GM13977 (cell line): ENCODE data around the gene MT3.

ENCODE experiments used
- DNase-seq: peaks from one replicate; pipeline ENCODE4 v3.0.0; 2012; ENCODE audit warnings: low spot score
- in situ Hi-C: fragments of 300-500 bp; cut with MboI; formaldehyde crosslinking; loops from one replicate; pipeline ENCODE4 v1.12.0; 2022; ENCODE audit warnings: low sequenced_read_pairs, low pct_unique_long_range_greater_than_20kb, mixed read lengths, inconsistent platforms; ENCODE audit not compliant: unreplicated experiment
- TF ChIP-seq, protein P1 (sequence below): IDR thresholded peaks from 2 replicates; pipeline ENCODE4 v1.5.1; 2012; ENCODE audit warnings: mild to moderate bottlenecking, control low read depth; ENCODE audit not compliant: insufficient read depth; ENCODE audit errors: extremely low read depth, missing control alignments

MT3 gene

DNA sequence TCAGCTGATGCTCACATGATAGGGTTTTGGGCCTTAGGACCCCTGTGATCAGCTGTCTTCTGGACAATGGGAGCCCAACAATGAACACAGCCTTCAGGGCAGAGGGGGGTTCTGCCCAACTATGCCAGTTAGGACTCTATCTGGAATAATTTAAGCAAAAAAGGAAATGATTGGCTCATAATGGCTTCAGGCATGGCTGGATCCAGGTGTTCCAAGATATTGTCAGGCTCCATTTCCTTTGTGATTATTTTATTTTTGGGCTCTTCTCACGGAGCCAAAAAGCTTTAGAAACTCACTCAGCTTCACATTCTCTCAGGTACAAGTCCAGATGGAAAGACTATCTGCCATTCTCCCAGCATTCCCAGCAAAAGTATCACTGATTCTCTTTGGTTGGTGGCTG is 16.1 kb downstream of the MT3 start:
- TF ChIP-seq, protein P1, sequence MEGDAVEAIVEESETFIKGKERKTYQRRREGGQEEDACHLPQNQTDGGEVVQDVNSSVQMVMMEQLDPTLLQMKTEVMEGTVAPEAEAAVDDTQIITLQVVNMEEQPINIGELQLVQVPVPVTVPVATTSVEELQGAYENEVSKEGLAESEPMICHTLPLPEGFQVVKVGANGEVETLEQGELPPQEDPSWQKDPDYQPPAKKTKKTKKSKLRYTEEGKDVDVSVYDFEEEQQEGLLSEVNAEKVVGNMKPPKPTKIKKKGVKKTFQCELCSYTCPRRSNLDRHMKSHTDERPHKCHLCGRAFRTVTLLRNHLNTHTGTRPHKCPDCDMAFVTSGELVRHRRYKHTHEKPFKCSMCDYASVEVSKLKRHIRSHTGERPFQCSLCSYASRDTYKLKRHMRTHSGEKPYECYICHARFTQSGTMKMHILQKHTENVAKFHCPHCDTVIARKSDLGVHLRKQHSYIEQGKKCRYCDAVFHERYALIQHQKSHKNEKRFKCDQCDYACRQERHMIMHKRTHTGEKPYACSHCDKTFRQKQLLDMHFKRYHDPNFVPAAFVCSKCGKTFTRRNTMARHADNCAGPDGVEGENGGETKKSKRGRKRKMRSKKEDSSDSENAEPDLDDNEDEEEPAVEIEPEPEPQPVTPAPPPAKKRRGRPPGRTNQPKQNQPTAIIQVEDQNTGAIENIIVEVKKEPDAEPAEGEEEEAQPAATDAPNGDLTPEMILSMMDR: no peak
- in situ Hi-C loops: no loop called here

DNA sequence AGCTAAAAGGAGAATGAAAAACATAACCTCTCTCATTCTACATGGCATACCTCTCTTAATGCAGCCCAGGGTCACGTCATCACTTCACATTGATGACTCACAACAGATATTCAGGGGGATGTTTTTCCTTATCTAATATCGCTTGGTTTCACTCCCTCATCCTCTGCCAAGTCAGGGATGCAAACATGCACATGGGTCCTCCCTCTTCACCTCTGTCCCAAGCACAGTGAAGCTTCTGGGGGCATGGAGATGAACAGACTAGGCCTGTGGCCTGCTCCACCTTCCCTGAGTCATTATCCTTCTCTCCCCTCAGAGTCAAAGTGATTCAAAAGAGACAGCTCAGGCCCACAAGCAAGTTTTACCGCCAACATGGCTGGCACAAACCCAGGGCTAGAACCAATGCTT is 16.7 kb downstream of the MT3 start:
- in situ Hi-C loops: no loop called here
- TF ChIP-seq, protein P1: no peak
- no peak for DNase-seq

More for the DNA sequence above, 16.1 kb downstream of the MT3 start:
- DNase-seq: no peak

DNA sequence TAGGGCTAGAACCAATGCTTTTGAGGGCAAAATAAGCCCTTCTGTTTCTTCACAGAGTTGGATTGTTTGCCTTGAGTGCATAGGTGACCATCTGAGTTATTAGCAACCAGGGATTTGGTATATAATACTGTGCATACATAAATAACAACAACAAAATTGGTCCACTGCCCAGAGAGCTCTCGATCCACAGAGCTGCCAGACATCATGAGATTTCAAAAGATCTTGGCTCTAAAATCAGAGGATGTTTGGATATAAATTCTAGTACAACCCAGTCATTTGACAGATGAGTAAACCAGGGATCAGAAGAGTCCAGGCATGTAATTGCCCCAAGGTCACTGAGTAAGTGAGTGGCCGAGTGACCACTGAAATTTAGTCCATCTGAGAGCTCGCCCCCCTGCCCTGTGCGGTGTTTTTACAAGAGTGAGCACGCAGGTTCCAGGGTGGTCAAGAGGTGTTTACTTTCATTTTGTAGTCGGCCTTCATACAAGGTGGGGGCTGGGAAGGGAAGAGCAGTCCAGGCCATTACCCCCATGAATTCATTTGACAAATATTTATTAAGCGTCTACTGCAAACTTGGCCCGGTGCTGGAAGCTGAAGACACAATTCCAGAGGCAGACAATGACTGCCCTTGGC is 17.3 kb downstream of the MT3 start:
- in situ Hi-C loops: no loop called here
- no peak for DNase-seq
- TF ChIP-seq, protein P1: no peak

DNA sequence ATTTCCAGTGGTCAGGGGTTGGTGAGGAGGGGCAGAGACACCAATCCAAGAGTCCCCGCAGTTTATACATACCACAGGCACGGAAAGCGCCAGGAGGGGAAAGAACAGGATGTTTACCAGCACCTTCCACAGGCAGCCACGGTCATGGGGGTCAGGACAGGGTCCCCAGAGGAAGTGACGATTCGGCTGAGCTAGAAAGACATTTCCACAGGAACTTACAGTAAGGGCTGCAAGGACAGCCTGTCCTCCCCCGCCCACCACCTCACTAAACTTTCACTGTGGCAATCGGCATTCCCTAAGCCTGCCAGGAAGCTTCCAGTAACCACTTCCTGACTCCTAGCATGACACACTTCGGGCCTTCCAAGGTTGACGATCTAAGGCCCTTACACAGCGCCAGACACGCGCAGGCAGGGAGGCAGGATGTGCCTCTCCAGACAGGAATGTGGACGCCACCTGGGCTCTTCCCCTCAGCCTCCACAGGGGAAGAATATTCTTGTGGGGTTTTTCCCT is 17.8 kb downstream of the MT3 start:
- in situ Hi-C loops: no loop called here
- no peak for DNase-seq
- TF ChIP-seq, protein P1: no peak

DNA sequence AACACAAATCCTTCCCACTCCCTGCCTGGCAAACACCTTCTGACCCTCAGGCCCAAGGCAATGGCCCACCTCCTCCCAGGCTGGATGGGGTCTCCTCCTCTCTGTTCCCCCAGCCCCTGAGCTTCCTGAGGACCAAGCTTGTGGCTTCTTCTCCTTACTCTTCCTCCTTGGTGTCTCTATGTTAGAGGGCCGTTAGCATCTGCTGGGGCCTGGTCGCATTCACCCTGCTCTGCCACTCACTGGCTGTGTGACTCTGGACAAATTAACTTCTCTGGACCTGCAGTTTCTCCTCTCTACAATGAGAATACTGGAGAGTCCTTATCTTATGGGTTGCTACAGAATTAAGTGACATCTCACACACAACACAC is 18.3 kb downstream of the MT3 start:
- DNase-seq: no peak
- TF ChIP-seq, protein P1: no peak
- in situ Hi-C loops: no loop called here

DNA sequence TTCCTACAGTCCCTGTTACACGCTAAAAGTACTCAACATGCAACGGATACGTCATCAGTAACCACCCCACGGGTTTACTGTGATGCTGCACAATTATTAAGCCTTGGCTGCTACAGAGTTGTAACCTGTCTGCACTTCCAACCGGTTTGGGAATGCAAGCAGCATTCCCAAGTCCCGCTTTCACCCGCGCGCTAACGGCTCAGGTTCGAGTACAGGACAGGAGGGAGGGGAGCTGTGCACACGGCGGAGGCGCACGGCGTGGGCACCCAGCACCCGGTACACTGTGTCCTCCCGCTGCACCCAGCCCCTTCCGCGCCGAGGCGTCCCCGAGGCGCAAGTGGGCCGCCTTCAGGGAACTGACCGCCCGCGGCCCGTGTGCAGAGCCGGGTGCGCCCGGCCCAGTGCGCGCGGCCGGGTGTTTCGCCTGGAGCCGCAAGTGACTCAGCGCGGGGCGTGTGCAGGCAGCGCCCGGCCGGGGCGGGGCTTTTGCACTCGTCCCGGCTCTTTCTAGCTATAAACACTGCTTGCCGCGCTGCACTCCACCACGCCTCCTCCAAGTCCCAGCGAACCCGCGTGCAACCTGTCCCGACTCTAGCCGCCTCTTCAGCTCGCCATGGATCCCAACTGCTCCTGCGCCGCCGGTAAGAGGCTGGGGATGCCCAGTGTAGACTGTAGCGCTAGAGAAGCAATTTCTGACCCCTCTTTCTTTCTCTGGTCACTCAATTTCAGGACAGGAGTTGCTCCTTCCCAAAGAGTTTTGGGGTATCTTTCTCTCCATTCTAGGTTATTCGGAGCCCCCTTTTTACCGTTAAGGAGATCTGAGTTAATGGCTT is 18.9 kb downstream of the MT3 start, which contains the start of gene MT2A:
TSS of gene MT2A (plus strand) at position 542 of the 833 bp plus-strand sequence. CDS start at position 614, 72 bp downstream.
- TF ChIP-seq, protein P1: no peak
- in situ Hi-C loops: no loop called here
- peak; percentile 95 for DNase-seq
